NB4 (cell line): ENCODE measurements around the gene ZMAT3.

Source experiments
- DNase-seq: peaks from one replicate; pipeline ENCODE4 v3.0.0; 2010; ENCODE audit warnings: low read depth
- H3K4me3 ChIP-seq: one replicate; pipeline ENCODE4 v1.5.1; 2011; ENCODE audit warnings: mild to moderate bottlenecking, low read depth, low read length, moderate library complexity
- CTCF ChIP-seq: IDR thresholded peaks from one replicate; pipeline ENCODE4 v1.5.1; 2012; ENCODE audit warnings: low read depth, low read length
- MAX ChIP-seq: IDR thresholded peaks from 2 replicates; pipeline ENCODE4 v1.6.1; 2011; ENCODE audit warnings: low read depth, low read length
- MYC ChIP-seq: IDR thresholded peaks from 2 replicates; pipeline ENCODE4 v1.6.1; 2011; ENCODE audit warnings: low read depth, low read length
- POLR2A ChIP-seq: IDR thresholded peaks from 2 replicates; pipeline ENCODE4 v1.6.1; 2011; ENCODE audit warnings: mild to moderate bottlenecking; ENCODE audit not compliant: insufficient read length; ENCODE audit errors: extremely low read depth

The ZMAT3 gene

GRCh38 chr3:179088306-179088705 is 16.7 kb upstream of the ZMAT3 start:
- TF ChIP-seq POLR2A (no peak), MAX (no peak)
- peak; percentile 38 for DNase-seq
- no peak overlapping the region for H3K4me3 ChIP-seq

- DNase-seq, result no peak
- no peak overlapping the region for H3K4me3 ChIP-seq
- TF ChIP-seq MYC (no peak), MAX (no peak), CTCF (no peak), POLR2A (no peak)
These were observed 12.4 kb upstream of the ZMAT3 start for GRCh38 chr3:179083977-179084376.

- TF ChIP-seq MYC, result no peak
- no peak for TF ChIP-seq POLR2A
- no peak for TF ChIP-seq MAX
- TF ChIP-seq CTCF, result no peak
- no peak for DNase-seq
- H3K4me3 ChIP-seq, result no peak overlapping the region
These were observed 10.8 kb upstream of the ZMAT3 start for GRCh38 chr3:179082416-179082815.

DNA sequence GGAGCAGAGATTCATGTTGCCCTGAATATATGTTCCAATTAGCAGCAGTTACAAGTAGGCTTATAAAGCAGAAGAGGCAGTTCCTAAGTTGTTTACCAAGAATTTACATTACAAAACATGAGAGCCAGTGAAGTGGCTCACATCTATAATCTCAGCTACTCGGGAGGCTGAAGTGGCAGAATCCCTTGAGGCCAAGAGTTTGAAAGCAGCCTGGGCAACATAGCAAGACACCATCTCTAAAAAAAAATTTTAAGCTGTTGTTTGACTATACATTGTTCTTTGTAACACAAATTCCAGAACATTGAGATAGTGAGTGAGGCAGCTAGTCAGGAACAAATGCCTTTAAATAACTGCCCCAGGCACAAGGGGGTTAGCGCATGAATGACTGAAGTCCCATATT is 10.3 kb upstream of the ZMAT3 start:
- no peak overlapping the region for H3K4me3 ChIP-seq
- TF ChIP-seq MAX (no peak), POLR2A (no peak), CTCF (no peak), MYC (no peak)
- DNase-seq, result no peak

- no peak overlapping the region for H3K4me3 ChIP-seq
- no peak for DNase-seq
- TF ChIP-seq POLR2A (no peak), MAX (no peak), CTCF (no peak), MYC (no peak)
These were observed 7.9 kb upstream of the ZMAT3 start for GRCh38 chr3:179079537-179079936.

- DNase-seq, result no peak
- H3K4me3 ChIP-seq, result no peak overlapping the region
- TF ChIP-seq MYC, result no peak
- TF ChIP-seq CTCF, result no peak
- no peak for TF ChIP-seq POLR2A
- TF ChIP-seq MAX, result no peak
These were observed 4.8 kb upstream of the ZMAT3 start for GRCh38 chr3:179076243-179077027.
